Astrocyte (in vitro differentiated cells and primary cell): Measurements from ENCODE around the gene TRIP10. TPM values are rescaled to one million over a fixed set of nuclear protein-coding genes. Genes with fewer than 3 reads are reported as not detected.

ENCODE experiments used
- DNase-seq: peaks from one replicate; pipeline ENCODE4 v3.0.0-alpha.2; 2010; ENCODE audit warnings: low read depth
- FAIRE-seq: peaks from 2 replicates; lab custom pipeline; 2011; peaks lifted over from hg19 to GRCh38; lab: Jason Lieb, UNC
- H2AFZ ChIP-seq: 2 replicates; pipeline ENCODE4 v1.6.0; 2012; ENCODE audit warnings: low read depth, low read length, inconsistent platforms
- H3K27ac ChIP-seq: 2 replicates; pipeline ENCODE4 v1.5.1; 2011; ENCODE audit warnings: low read depth, low read length, inconsistent platforms
- H3K27me3 ChIP-seq: 2 replicates; pipeline ENCODE4 v1.6.0; 2011; ENCODE audit warnings: low read length, inconsistent platforms; ENCODE audit not compliant: insufficient read depth
- H3K36me3 ChIP-seq: 2 replicates; pipeline ENCODE4 v1.5.1; 2011; ENCODE audit warnings: low read length, inconsistent platforms; ENCODE audit not compliant: insufficient read depth
- H3K4me1 ChIP-seq: 2 replicates; pipeline ENCODE4 v1.5.1; 2011; ENCODE audit warnings: low read length, inconsistent platforms; ENCODE audit not compliant: insufficient read depth
- H3K4me2 ChIP-seq: 2 replicates; pipeline ENCODE4 v1.6.0; 2012; ENCODE audit warnings: low read length, inconsistent platforms
- H3K4me3 ChIP-seq: 2 replicates; pipeline ENCODE4 v1.5.1; 2011; ENCODE audit warnings: low read depth, mild to moderate bottlenecking, low read length, inconsistent platforms; ENCODE audit not compliant: insufficient read depth
- H3K79me2 ChIP-seq: 2 replicates; pipeline ENCODE4 v1.6.0; 2012; ENCODE audit warnings: mild to moderate bottlenecking, low read length, inconsistent platforms; ENCODE audit not compliant: insufficient read depth
- H3K9ac ChIP-seq: 2 replicates; pipeline ENCODE4 v1.6.0; 2012; ENCODE audit warnings: mild to moderate bottlenecking, low read length, inconsistent platforms
- H3K9me3 ChIP-seq: 2 replicates; pipeline ENCODE4 v1.5.1; 2012; ENCODE audit warnings: low read depth, mild to moderate bottlenecking, low read length, inconsistent platforms; ENCODE audit not compliant: insufficient read depth
- H4K20me1 ChIP-seq: 2 replicates; pipeline ENCODE4 v1.6.0; 2012; ENCODE audit warnings: low read length, inconsistent platforms; ENCODE audit not compliant: insufficient read depth
- H3K27ac Mint-ChIP-seq: one replicate; pipeline ENCODE4 v1.8.0; 2021; ENCODE audit warnings: mild to moderate bottlenecking, mixed read lengths; ENCODE audit not compliant: unreplicated experiment
- H3K27me3 Mint-ChIP-seq: one replicate; pipeline ENCODE4 v1.8.0; 2021; ENCODE audit warnings: low read depth, mixed read lengths; ENCODE audit not compliant: unreplicated experiment
- H3K36me3 Mint-ChIP-seq: one replicate; pipeline ENCODE4 v1.8.0; 2021; ENCODE audit warnings: low read depth, mixed read lengths; ENCODE audit not compliant: unreplicated experiment
- H3K4me1 Mint-ChIP-seq: one replicate; pipeline ENCODE4 v1.8.0; 2021; ENCODE audit warnings: low read depth, mixed read lengths; ENCODE audit not compliant: unreplicated experiment
- H3K4me3 Mint-ChIP-seq: one replicate; pipeline ENCODE4 v1.8.0; 2021; ENCODE audit warnings: mild to moderate bottlenecking, moderate library complexity, mixed read lengths; ENCODE audit not compliant: unreplicated experiment
- H3K9me3 Mint-ChIP-seq: one replicate; pipeline ENCODE4 v1.8.0; 2021; ENCODE audit warnings: mild to moderate bottlenecking, mixed read lengths; ENCODE audit not compliant: unreplicated experiment
- EZH2 ChIP-seq: IDR thresholded peaks from 2 replicates; pipeline ENCODE4 v1.6.1; 2012; ENCODE audit warnings: mild to moderate bottlenecking, low read length, inconsistent platforms; ENCODE audit not compliant: insufficient read depth
- total RNA-seq: library from RNA; stranded (reverse); gene quantifications from 2 replicates; pipeline ENCODE4 v1.2.1, GENCODE V29; 2021
- TF ChIP-seq, protein P1 (sequence below): IDR thresholded peaks from 2 replicates; pipeline ENCODE4 v1.5.1; 2011; ENCODE audit warnings: low read depth, mild to moderate bottlenecking, inconsistent platforms, low read length, moderate library complexity; ENCODE audit not compliant: insufficient read depth

Gene TRIP10
- total RNA-seq, 1 donor from 2014 or later, result 41.4 TPM

GRCh38 chr19:6787393-6787792, 47.9 kb downstream of the TRIP10 start:
- no peak overlapping the region for H3K27ac ChIP-seq
- no peak for DNase-seq
- TF ChIP-seq EZH2, result no peak
- TF ChIP-seq, protein P1, sequence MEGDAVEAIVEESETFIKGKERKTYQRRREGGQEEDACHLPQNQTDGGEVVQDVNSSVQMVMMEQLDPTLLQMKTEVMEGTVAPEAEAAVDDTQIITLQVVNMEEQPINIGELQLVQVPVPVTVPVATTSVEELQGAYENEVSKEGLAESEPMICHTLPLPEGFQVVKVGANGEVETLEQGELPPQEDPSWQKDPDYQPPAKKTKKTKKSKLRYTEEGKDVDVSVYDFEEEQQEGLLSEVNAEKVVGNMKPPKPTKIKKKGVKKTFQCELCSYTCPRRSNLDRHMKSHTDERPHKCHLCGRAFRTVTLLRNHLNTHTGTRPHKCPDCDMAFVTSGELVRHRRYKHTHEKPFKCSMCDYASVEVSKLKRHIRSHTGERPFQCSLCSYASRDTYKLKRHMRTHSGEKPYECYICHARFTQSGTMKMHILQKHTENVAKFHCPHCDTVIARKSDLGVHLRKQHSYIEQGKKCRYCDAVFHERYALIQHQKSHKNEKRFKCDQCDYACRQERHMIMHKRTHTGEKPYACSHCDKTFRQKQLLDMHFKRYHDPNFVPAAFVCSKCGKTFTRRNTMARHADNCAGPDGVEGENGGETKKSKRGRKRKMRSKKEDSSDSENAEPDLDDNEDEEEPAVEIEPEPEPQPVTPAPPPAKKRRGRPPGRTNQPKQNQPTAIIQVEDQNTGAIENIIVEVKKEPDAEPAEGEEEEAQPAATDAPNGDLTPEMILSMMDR, result no peak
- H4K20me1 ChIP-seq, result no peaks in the 10 kb centered on the region
- Mint-ChIP-seq H3K27me3 (peaks cover 3% of the 10 kb centered on the region), H3K27ac (no peak overlapping the region), H3K4me3 (no peak overlapping the region), H3K4me1 (no peaks in the 10 kb centered on the region), H3K36me3 (no peaks in the 10 kb centered on the region), H3K9me3 (peaks cover 17% of the 10 kb centered on the region)
- FAIRE-seq, result no peak
- H3K79me2 ChIP-seq, result no peaks in the 10 kb centered on the region
- H3K27me3 ChIP-seq, result no peaks in the 10 kb centered on the region
- H3K4me2 ChIP-seq, result no peak overlapping the region
- H3K9ac ChIP-seq, result no peak overlapping the region
- H3K4me3 ChIP-seq, result no peak overlapping the region
- H3K4me1 ChIP-seq, result no peaks in the 10 kb centered on the region
- H3K9me3 ChIP-seq, result no peaks in the 10 kb centered on the region
- no peak overlapping the region for H2AFZ ChIP-seq
- no peaks in the 10 kb centered on the region for H3K36me3 ChIP-seq

GRCh38 chr19:6788896-6789295, 49.4 kb downstream of the TRIP10 start:
- no peak for TF ChIP-seq EZH2
- TF ChIP-seq, protein P1, result no peak
- Histone ChIP-seq H2AFZ (no peak overlapping the region), H3K4me3 (no peak overlapping the region), H3K9me3 (no peaks in the 10 kb centered on the region), H3K27me3 (no peaks in the 10 kb centered on the region), H3K9ac (no peak overlapping the region), H3K4me2 (no peak overlapping the region), H3K27ac (no peak overlapping the region), H3K4me1 (no peaks in the 10 kb centered on the region), H3K79me2 (no peaks in the 10 kb centered on the region), H4K20me1 (no peaks in the 10 kb centered on the region), H3K36me3 (no peaks in the 10 kb centered on the region)
- H3K4me3 Mint-ChIP-seq, result no peak overlapping the region
- H3K27me3 Mint-ChIP-seq, result peaks cover 3% of the 10 kb centered on the region
- no peaks in the 10 kb centered on the region for H3K36me3 Mint-ChIP-seq
- H3K27ac Mint-ChIP-seq, result no peak overlapping the region
- H3K9me3 Mint-ChIP-seq, result peaks cover 17% of the 10 kb centered on the region
- FAIRE-seq (no peak), DNase-seq (no peak)
- H3K4me1 Mint-ChIP-seq, result no peaks in the 10 kb centered on the region

- Histone ChIP-seq H3K9ac (no peak overlapping the region), H3K9me3 (no peaks in the 10 kb centered on the region), H3K4me2 (no peak overlapping the region), H3K4me1 (no peaks in the 10 kb centered on the region), H3K4me3 (no peak overlapping the region), H3K36me3 (no peaks in the 10 kb centered on the region), H3K79me2 (no peaks in the 10 kb centered on the region), H3K27ac (no peak overlapping the region), H4K20me1 (no peaks in the 10 kb centered on the region), H3K27me3 (no peaks in the 10 kb centered on the region), H2AFZ (no peak overlapping the region)
- DNase-seq, result no peak
- TF ChIP-seq EZH2, result no peak
- TF ChIP-seq, protein P1, result no peak
- Mint-ChIP-seq H3K27ac (no peak overlapping the region), H3K27me3 (no peaks in the 10 kb centered on the region), H3K4me1 (no peaks in the 10 kb centered on the region), H3K9me3 (peaks cover 13% of the 10 kb centered on the region), H3K36me3 (no peaks in the 10 kb centered on the region), H3K4me3 (no peak overlapping the region)
- no peak for FAIRE-seq
Measured at GRCh38 chr19:6790194-6791128, 51.0 kb downstream of the TRIP10 start.
